GM18520 (cell line): ENCODE measurements around the gene DENND2A.
"Not testable (repeated sequence)": the region's sequence is repeated elsewhere in the genome, so short reads cannot be mapped to it uniquely, and the experiment has no call there.

Experiments used
- ATAC-seq: cut with Tn5 transposase; IDR thresholded peaks from one replicate; pipeline ENCODE4 v1.9.1; 2021; ENCODE audit not compliant: unreplicated experiment

DENND2A gene

GRCh38 chr7:140650367-140650766, 9.8 kb upstream of the DENND2A start:
- ATAC-seq: no peak

GRCh38 chr7:140649556-140650205, 9.1 kb upstream of the DENND2A start:
- no peak for ATAC-seq

- ATAC-seq: no peak
Observed at GRCh38 chr7:140646931-140647647, 6.5 kb upstream of the DENND2A start.

GRCh38 chr7:140645166-140645900, 4.7 kb upstream of the DENND2A start:
- no peak for ATAC-seq

- not testable (repeated sequence) for ATAC-seq
Observed at GRCh38 chr7:140644761-140645160, 4.1 kb upstream of the DENND2A start.

GRCh38 chr7:140643416-140643815, 2.8 kb upstream of the DENND2A start:
- ATAC-seq: no peak

GRCh38 chr7:140641524-140642195, 1.0 kb upstream of the DENND2A start:
- ATAC-seq: no peak

- no peak for ATAC-seq
Observed at GRCh38 chr7:140640060-140640637, 464 bp downstream of the DENND2A start.

- ATAC-seq: no peak
Observed at GRCh38 chr7:140639366-140640053, 1.1 kb downstream of the DENND2A start.

GRCh38 chr7:140638173-140638791, 2.3 kb downstream of the DENND2A start:
- no peak for ATAC-seq

GRCh38 chr7:140637400-140637799, 3.2 kb downstream of the DENND2A start:
- ATAC-seq: no peak

GRCh38 chr7:140635816-140636215, 4.8 kb downstream of the DENND2A start:
- no peak for ATAC-seq

- ATAC-seq: no peak
Observed at GRCh38 chr7:140635345-140635744, 5.3 kb downstream of the DENND2A start.

GRCh38 chr7:140631602-140632001, 9.0 kb downstream of the DENND2A start:
- ATAC-seq: no peak

GRCh38 chr7:140631021-140631420, 9.6 kb downstream of the DENND2A start:
- no peak for ATAC-seq

- no peak for ATAC-seq
Observed at GRCh38 chr7:140625908-140626868, 14.4 kb downstream of the DENND2A start.

GRCh38 chr7:140625192-140625558, 15.4 kb downstream of the DENND2A start:
- ATAC-seq: not testable (repeated sequence)

GRCh38 chr7:140624392-140625191, 16.0 kb downstream of the DENND2A start:
- ATAC-seq: no peak
